GM12878 (cell line): ENCODE measurements around the gene ELK4. TPM values are rescaled to one million over a fixed set of nuclear protein-coding genes. Genes with fewer than 3 reads are reported as not detected.

Source experiments
- ATAC-seq: fragments of 200-7000 bp; cut with Tn5 transposase; 3 replicates; pipeline ENCODE4 v1.9.1; 2020; ENCODE audit warnings: mild to moderate bottlenecking, moderate library complexity
- BruUV-seq: library from RNA; stranded (reverse); fragments of 400-500 nt; replicated peaks from 2 replicates; lab custom pipeline; 2021; lab: Mats Ljungman, UMichigan
- CTCF ChIA-PET: fragments of 300-600 bp; sonication (Branson Sonifier 250); formaldehyde crosslinking; extraction: SDS; loops from one replicate; lab custom pipeline; 2021; ENCODE audit warnings: inconsistent platforms; lab: Yijun Ruan, JAX
- POLR2A ChIA-PET: fragments of 350-600 bp; formaldehyde crosslinking; extraction: SDS; loops from one replicate; lab custom pipeline; 2021; ENCODE audit warnings: inconsistent platforms; lab: Charles Lee
- RAD21 ChIA-PET: fragments of 300-600 bp; sonication (Branson Sonifier 250); formaldehyde crosslinking; loops from one replicate; lab custom pipeline; 2023; ENCODE audit warnings: antibody characterized with exemption; ENCODE audit not compliant: unreplicated experiment; lab: Charles Lee
- SMC1A ChIA-PET: fragments of 300-600 bp; sonication (Branson Sonifier 250); formaldehyde crosslinking; loops from one replicate; lab custom pipeline; 2023; ENCODE audit not compliant: unreplicated experiment, uncharacterized antibody; lab: Charles Lee
- DNase-seq: peaks from one replicate; pipeline ENCODE4 v3.0.0-alpha.2; 2011; ENCODE audit warnings: low read depth, low spot score
- FAIRE-seq: peaks from 3 replicates; lab custom pipeline; 2011; peaks lifted over from hg19 to GRCh38; lab: Jason Lieb, UNC
- H2AFZ ChIP-seq: 2 replicates; pipeline ENCODE4 v1.6.0; 2011; ENCODE audit warnings: low read depth, low read length, control low read depth; ENCODE audit not compliant: control insufficient read depth
- H3K27ac ChIP-seq: 2 replicates; pipeline ENCODE4 v1.5.1; 2011; ENCODE audit warnings: control low read depth; ENCODE audit not compliant: control insufficient read depth, insufficient read depth
- H3K27me3 ChIP-seq, 2 experiments: replicated peaks in 1 of 2; 2 replicates each; pipeline versions ENCODE4 v1.6.0 to v1.6.1; 2011; ENCODE audit warnings: low read length in 1 of 2; ENCODE audit not compliant: control insufficient read depth in 2 of 2, insufficient read depth in 2 of 2
- H3K36me3 ChIP-seq, 2 experiments: 2 replicates each; pipeline ENCODE4 v1.5.1; 2011; ENCODE audit warnings: low read length in 1 of 2; ENCODE audit not compliant: control insufficient read depth in 2 of 2, insufficient read depth in 2 of 2
- H3K4me1 ChIP-seq: 2 replicates; pipeline ENCODE4 v1.6.1; 2011; ENCODE audit warnings: mild to moderate bottlenecking, low read length, moderate library complexity, mixed read lengths; ENCODE audit not compliant: control insufficient read depth, insufficient read depth
- H3K4me2 ChIP-seq: 2 replicates; pipeline ENCODE4 v1.6.0; 2011; ENCODE audit warnings: control low read depth; ENCODE audit not compliant: control insufficient read depth, insufficient read depth
- H3K4me3 ChIP-seq: fragments of 200-600 bp; sonication (generic); 2 replicates; pipeline ENCODE4 v1.5.1; 2016
- H3K79me2 ChIP-seq: 2 replicates; pipeline ENCODE4 v1.6.0; 2011; ENCODE audit warnings: low read length; ENCODE audit not compliant: control insufficient read depth, insufficient read depth
- H3K9ac ChIP-seq: 2 replicates; pipeline ENCODE4 v1.8.0; 2011; ENCODE audit warnings: low read length, control low read depth, mixed read lengths; ENCODE audit not compliant: control insufficient read depth, insufficient read depth
- H3K9me3 ChIP-seq: replicated peaks from 3 replicates; pipeline ENCODE4 v1.5.1; 2011; ENCODE audit warnings: mild to moderate bottlenecking, low read length; ENCODE audit not compliant: control insufficient read depth, insufficient read depth
- H4K20me1 ChIP-seq: 2 replicates; pipeline ENCODE4 v1.6.0; 2011; ENCODE audit not compliant: control insufficient read depth, insufficient read depth
- CHD1 ChIP-seq: IDR thresholded peaks from 2 replicates; pipeline ENCODE4 v1.6.1; 2012; ENCODE audit warnings: low read depth, low read length, improper control_type of control experiment
- NBN ChIP-seq: fragments of 450-650 bp; IDR thresholded peaks from 2 replicates; pipeline ENCODE4 v1.6.1; 2016
- NFYB ChIP-seq: IDR thresholded peaks from 2 replicates; pipeline ENCODE4 v1.6.1; 2011; ENCODE audit warnings: low read depth, mild to moderate bottlenecking, low read length, improper control_type of control experiment, moderate library complexity; ENCODE audit not compliant: insufficient read depth
- PML ChIP-seq: IDR thresholded peaks from 2 replicates; pipeline ENCODE4 v1.6.1; 2012; ENCODE audit warnings: low read length, inconsistent platforms
- TCF3 ChIP-seq: IDR thresholded peaks from 2 replicates; pipeline ENCODE4 v1.6.1; 2012; ENCODE audit warnings: low read depth, mild to moderate bottlenecking, low read length, borderline replicate concordance; ENCODE audit not compliant: insufficient read depth
- WGBS: methylation state at CpG from one replicate; pipeline ENCODE4 v1.1.6; 2016; ENCODE audit warnings: low lambda C conversion rate; ENCODE audit not compliant: insufficient replicate concordance, insufficient coverage; ENCODE audit errors: missing lambda C conversion rate; 5-methylcytosine and 5-hydroxymethylcytosine counted together
- in situ Hi-C: fragments of 300-500 bp; cut with MboI; formaldehyde crosslinking; loops from 9 replicates; pipeline ENCODE4 v1.14.3; 2018; ENCODE audit warnings: mixed read lengths
- intact Hi-C: fragments of 100-400 bp; cut with micrococcal nuclease; formaldehyde crosslinking; loops from one replicate; pipeline ENCODE4 v1.14.2; 2022; ENCODE audit not compliant: unreplicated experiment
- polyA plus RNA-seq, 11 experiments: library from polyadenylated mRNA; depleted of rRNA in 4 of 11; unstranded in 6 of 11; stranded (reverse) in 5 of 11; fragments of >200 nt; fragmentation: Nextera tagmentation in 4 of 11; fragmentation: Illumina TruSeq in 1 of 11; extraction: Ambion mirVana in 4 of 11; extraction: Trizol in 1 of 11; gene quantifications; 1 replicate in 1 of 11; 2 replicates in 10 of 11; pipeline versions ENCODE4 v1.2.1 to v1.2.3, GENCODE V29; 2011 to 2016; ENCODE audit warnings: inconsistent platforms in 2 of 11, missing spikeins in 2 of 11, low read depth in 1 of 11
- total RNA-seq, 4 experiments: library from RNA; depleted of rRNA in 3 of 4; stranded (reverse); fragments of >200 nt in 3 of 4; fragmentation: Illumina TruSeq in 1 of 4; extraction: Trizol in 1 of 4; gene quantifications; 2 replicates each; pipeline versions ENCODE4 v1.2.1 to v1.2.3, GENCODE V29; 2013 to 2021
- TF ChIP-seq, protein P1 (sequence below): fragments of 450-650 bp; IDR thresholded peaks from 2 replicates; pipeline ENCODE4 v1.6.1; 2017; ENCODE audit warnings: low read depth, mild to moderate bottlenecking, moderate library complexity
- TF ChIP-seq, protein P2 (sequence below), 3 experiments: IDR thresholded peaks in 2 of 3; conservative IDR thresholded peaks in 1 of 3; 2 replicates each; pipeline ENCODE4 v1.5.1; 2011; ENCODE audit warnings: low read depth in 3 of 3, low read length in 3 of 3, mild to moderate bottlenecking in 3 of 3, control low read depth in 2 of 3, moderate library complexity in 2 of 3, inconsistent platforms in 1 of 3, mixed read lengths in 1 of 3; ENCODE audit not compliant: control insufficient read depth in 2 of 3, insufficient read depth in 1 of 3; ENCODE audit errors: extremely low read depth in 1 of 3
- TF ChIP-seq, protein P3 (sequence below): fragments of 450-650 bp; conservative IDR thresholded peaks from 2 replicates; pipeline ENCODE4 v1.6.1; 2017; ENCODE audit warnings: mild to moderate bottlenecking, moderate library complexity

Gene ELK4
- total and polyA plus RNA-seq, 10 of the 15 experiments (the other 5 are each of a cell fraction or from before 2014, with no cell fraction given): 5.2 to 71.5 (median 18.5) TPM

DNA sequence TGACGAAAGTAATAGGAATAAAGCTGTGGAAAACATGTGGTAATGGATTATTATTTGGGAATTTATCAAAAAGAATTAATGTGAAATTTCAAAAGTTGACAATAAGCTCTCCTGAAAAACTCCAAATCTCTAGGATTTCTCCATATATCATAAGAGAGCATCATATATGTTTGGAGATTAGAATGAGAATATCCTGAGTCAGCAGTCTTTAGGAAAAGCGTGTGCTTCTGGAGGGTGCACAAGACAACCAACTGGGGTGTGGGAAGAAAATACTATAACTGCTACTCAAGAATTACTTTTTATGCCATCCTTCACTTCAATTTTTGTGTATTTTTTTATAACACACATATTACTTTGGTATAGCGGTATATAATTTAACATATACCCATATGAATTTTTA is 19.7 kb downstream of the ELK4 start:
- ATAC-seq (no peak), DNase-seq (no peak), FAIRE-seq (no peak)
- CTCF ChIA-PET: interaction anchor here (1.1 to 5.6 kb wide), 4 partner anchors 11 to 21 kb away, joined by 3 to 19 read pairs (median 6); partner anchors contain the start of gene ELK4
- Histone ChIP-seq H3K27me3 (no peaks in the 10 kb centered on the region), H3K9ac (no peak overlapping the region), H3K27ac (no peak overlapping the region), H3K79me2 (peaks cover 7% of the 10 kb centered on the region), H2AFZ (no peak overlapping the region), H3K36me3 (peaks cover 2 to 22% of the 10 kb centered on the region in 2 experiments), H3K9me3 (no peaks in the 10 kb centered on the region), H3K4me1 (peaks cover 8% of the 10 kb centered on the region; the same call in 1 of the 2 replicates), H3K4me2 (no peak overlapping the region), H4K20me1 (no peaks in the 10 kb centered on the region), H3K4me3 (no peak overlapping the region)
- in situ Hi-C loops: no loop called here
- POLR2A ChIA-PET: interaction anchor here (0.6 to 1.1 kb wide), 3 partner anchors 10 to 19 kb away, joined by 3 to 4 read pairs (median 4); no protein-coding TSS in a partner anchor
- RAD21 ChIA-PET: no interaction called here
- BruUV-seq: no TSS peak
- intact Hi-C loops: no loop called here
- SMC1A ChIA-PET: interaction anchor here (1.4 to 3.6 kb wide), 3 partner anchors 10 to 19 kb away, joined by 3 to 12 read pairs (median 9); no protein-coding TSS in a partner anchor
- WGBS: 94% methylated on average over 3 of the region's 3 CpGs
- TF ChIP-seq NBN: no peak

DNA sequence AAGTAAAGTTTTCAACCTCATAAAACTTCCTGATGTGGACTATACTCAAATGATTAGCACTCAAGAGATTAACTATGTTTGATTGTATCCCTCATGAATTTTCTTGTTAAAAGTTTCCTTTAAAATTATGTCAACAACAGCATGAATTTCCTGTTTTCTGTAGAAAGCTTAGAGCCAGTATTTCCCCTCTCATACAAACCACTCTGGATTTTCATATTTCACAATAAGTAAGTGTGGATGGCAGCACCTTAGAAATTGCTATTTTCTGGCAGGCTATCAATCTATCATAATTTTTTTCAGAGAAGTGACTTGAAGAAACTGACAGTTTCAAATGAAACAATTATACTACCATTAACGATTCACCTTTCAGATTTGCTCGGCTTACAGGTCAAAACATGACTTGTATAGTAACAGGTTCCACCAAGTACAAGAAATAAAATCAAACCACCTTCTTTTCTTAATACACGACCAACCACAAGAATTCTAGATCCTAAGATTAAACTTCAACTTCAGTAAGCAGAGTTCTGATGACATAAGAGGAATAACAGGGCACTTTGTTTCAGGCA is 20.8 kb downstream of the ELK4 start:
- no peaks in the 10 kb centered on the region; the same call in 2 of the 3 replicates for H3K9me3 ChIP-seq
- H3K9ac ChIP-seq: no peak overlapping the region
- in situ Hi-C loops: no loop called here
- CTCF ChIA-PET: no interaction called here
- DNase-seq (no peak), ATAC-seq (peak; percentile 25; the same call in 2 of the 3 replicates), FAIRE-seq (no peak)
- SMC1A ChIA-PET: interaction anchor here (1.8 to 3.6 kb wide), 2 partner anchors 10 to 18 kb away, joined by 9 to 12 read pairs; no protein-coding TSS in a partner anchor
- H3K36me3 ChIP-seq: peaks cover 2 to 16% of the 10 kb centered on the region in 2 experiments
- intact Hi-C loops: no loop called here
- H4K20me1 ChIP-seq: no peaks in the 10 kb centered on the region
- H3K79me2 ChIP-seq: peaks cover 7% of the 10 kb centered on the region
- peak overlapping the region; percentile 15; the same call in 1 of the 2 replicates for H3K4me2 ChIP-seq
- no TSS peak for BruUV-seq
- RAD21 ChIA-PET: no interaction called here
- 22% methylated on average over 3 of the region's 3 CpGs for WGBS
- H2AFZ ChIP-seq: no peak overlapping the region
- no peaks in the 10 kb centered on the region for H3K27me3 ChIP-seq
- H3K4me1 ChIP-seq: peaks cover 3% of the 10 kb centered on the region; the same call in 1 of the 2 replicates
- POLR2A ChIA-PET: no interaction called here
- H3K4me3 ChIP-seq: no peak overlapping the region
- no peak overlapping the region for H3K27ac ChIP-seq
- TF ChIP-seq PML: no peak
- no peak for TF ChIP-seq NFYB
- TF ChIP-seq, protein P1, sequence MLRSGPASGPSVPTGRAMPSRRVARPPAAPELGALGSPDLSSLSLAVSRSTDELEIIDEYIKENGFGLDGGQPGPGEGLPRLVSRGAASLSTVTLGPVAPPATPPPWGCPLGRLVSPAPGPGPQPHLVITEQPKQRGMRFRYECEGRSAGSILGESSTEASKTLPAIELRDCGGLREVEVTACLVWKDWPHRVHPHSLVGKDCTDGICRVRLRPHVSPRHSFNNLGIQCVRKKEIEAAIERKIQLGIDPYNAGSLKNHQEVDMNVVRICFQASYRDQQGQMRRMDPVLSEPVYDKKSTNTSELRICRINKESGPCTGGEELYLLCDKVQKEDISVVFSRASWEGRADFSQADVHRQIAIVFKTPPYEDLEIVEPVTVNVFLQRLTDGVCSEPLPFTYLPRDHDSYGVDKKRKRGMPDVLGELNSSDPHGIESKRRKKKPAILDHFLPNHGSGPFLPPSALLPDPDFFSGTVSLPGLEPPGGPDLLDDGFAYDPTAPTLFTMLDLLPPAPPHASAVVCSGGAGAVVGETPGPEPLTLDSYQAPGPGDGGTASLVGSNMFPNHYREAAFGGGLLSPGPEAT: no peak
- no peak for TF ChIP-seq TCF3
- TF ChIP-seq, protein P2, sequence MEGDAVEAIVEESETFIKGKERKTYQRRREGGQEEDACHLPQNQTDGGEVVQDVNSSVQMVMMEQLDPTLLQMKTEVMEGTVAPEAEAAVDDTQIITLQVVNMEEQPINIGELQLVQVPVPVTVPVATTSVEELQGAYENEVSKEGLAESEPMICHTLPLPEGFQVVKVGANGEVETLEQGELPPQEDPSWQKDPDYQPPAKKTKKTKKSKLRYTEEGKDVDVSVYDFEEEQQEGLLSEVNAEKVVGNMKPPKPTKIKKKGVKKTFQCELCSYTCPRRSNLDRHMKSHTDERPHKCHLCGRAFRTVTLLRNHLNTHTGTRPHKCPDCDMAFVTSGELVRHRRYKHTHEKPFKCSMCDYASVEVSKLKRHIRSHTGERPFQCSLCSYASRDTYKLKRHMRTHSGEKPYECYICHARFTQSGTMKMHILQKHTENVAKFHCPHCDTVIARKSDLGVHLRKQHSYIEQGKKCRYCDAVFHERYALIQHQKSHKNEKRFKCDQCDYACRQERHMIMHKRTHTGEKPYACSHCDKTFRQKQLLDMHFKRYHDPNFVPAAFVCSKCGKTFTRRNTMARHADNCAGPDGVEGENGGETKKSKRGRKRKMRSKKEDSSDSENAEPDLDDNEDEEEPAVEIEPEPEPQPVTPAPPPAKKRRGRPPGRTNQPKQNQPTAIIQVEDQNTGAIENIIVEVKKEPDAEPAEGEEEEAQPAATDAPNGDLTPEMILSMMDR (IDR thresholded peaks at IDR 0.05 in 2 of 3, conservative IDR thresholded peaks at IDR 0.05 in 1 of 3; ENCODE audit: control insufficient read depth in 2 of 3, extremely low read depth in 1 of 3, insufficient read depth in 1 of 3, low read depth in 3 of 3, low read length in 3 of 3): no peak
- TF ChIP-seq, protein P3, sequence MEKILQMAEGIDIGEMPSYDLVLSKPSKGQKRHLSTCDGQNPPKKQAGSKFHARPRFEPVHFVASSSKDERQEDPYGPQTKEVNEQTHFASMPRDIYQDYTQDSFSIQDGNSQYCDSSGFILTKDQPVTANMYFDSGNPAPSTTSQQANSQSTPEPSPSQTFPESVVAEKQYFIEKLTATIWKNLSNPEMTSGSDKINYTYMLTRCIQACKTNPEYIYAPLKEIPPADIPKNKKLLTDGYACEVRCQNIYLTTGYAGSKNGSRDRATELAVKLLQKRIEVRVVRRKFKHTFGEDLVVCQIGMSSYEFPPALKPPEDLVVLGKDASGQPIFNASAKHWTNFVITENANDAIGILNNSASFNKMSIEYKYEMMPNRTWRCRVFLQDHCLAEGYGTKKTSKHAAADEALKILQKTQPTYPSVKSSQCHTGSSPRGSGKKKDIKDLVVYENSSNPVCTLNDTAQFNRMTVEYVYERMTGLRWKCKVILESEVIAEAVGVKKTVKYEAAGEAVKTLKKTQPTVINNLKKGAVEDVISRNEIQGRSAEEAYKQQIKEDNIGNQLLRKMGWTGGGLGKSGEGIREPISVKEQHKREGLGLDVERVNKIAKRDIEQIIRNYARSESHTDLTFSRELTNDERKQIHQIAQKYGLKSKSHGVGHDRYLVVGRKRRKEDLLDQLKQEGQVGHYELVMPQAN: no peak
- TF ChIP-seq CHD1: no peak
